ENCODE results near the gene CEMIP2. TPM values are rescaled to one million over a fixed set of nuclear protein-coding genes. Genes with fewer than 3 reads are reported as not detected.

Gene CEMIP2
- total RNA-seq, 1 donor = 22.9 TPM

DNA sequence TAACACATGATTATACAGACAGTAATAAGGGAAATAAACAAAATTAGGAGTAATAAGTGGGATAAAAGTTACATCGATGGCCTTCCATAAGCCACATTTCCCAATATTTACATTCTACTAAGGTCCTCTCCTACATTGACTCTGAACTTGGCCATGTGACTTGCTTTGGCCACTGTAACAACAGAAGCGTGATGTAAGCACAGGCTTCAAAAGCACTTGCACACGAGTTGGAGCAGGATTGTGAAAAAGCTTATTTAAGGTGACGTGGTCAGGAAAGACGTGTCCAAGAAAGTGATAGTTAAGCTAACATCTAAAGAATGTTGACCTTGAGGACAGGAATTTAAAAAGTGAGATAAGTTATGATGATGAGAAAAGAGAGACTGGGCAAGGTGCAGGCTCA, 9.8 kb upstream of the CEMIP2 start:
- DNase-seq (ENCODE audit: low read depth in 2 of 3, low spot score in 2 of 3) = no peak

GRCh38 chr9:71774920-71775319, 6.6 kb upstream of the CEMIP2 start:
- peak in 1 of 3 donors; percentile 36 for DNase-seq (ENCODE audit: low read depth in 2 of 3, low spot score in 2 of 3)

DNA sequence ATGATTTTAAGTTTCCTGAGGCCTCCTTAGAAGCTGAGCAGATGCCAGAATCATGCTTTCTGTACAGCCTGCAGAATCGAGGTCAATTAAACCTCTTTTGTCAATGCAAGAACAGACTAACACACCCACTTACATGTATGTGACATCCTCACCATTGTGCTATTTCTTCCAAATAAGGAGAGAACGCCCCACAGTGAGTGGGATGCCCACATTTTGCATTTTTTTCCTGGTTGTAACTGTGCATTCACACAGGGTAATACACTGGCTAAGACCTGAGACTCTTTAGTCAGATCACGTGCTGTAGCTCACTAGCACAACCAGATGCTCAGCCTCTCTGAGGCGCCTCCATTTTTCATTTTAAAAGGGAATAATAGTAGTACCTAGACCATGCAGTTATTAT, 4.4 kb upstream of the CEMIP2 start:
- DNase-seq (ENCODE audit: low read depth in 2 of 3, low spot score in 2 of 3) = no peak

GRCh38 chr9:71770170-71770569, 1.9 kb upstream of the CEMIP2 start:
- no peak for DNase-seq (ENCODE audit: low read depth in 2 of 3, low spot score in 2 of 3)

GRCh38 chr9:71769175-71770161, 1.2 kb upstream of the CEMIP2 start:
- DNase-seq (ENCODE audit: low read depth in 2 of 3, low spot score in 2 of 3) = peak; percentile 45 to 79 (median 78)

DNA sequence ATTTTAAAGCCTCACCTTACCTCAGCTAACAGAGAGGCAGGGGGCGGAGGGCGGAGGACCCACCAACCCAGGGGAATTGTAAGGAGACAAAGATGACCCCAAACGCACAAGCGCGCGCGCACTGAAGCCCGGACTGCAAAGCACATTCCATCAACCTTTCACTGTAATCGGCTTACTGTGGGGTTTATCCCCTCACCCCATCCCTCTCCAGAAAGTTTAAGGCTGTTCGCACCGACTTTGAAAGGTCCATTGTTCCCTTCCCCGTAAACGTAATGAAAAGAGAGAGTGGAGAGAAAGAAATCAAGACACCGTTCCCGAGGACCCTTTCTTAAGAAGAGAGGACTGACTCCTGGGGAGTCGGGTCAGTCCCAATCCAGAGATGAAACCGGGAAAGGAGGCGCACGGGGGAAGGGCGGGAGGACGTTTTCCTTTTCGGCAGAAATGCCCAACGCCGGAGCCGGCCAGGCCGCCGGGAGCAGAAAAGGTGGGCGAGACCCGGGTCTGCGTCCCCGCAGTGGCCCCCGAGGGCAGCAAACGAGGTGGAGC, 464 bp downstream of the CEMIP2 start:
- DNase-seq (ENCODE audit: low read depth in 2 of 3, low spot score in 2 of 3) = peak in 1 of 3 donors; percentile 14

DNA sequence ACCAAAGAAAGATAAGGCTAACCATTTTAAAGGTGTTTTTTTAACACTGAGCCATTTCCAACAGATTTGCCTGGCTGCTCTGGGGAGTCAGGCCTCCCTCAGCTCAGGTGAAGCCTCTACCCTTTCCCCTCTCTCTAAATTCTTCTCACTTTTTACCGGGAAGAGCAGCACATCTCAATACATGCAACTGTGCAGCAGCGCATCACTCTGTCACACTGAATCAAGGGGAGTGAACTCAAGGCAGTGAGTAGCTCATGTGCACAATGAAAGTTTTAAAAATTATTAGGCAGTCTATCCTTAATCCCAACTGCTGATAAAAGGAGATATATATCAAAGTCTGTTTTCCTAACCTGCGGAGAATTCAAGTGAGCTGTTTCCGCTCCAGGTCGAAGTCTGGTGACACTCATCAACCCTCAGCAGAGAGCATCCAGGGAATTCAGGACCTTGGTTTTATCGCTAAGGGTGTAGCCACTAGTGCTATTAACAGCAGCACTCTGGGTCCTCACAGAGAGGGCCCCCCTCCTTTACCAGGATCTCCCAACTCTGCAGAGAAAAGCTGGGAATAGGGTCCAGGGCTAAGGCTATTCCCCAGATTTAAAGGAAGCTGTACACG, 1.0 kb downstream of the CEMIP2 start:
- DNase-seq (ENCODE audit: low read depth in 2 of 3, low spot score in 2 of 3) = no peak

DNA sequence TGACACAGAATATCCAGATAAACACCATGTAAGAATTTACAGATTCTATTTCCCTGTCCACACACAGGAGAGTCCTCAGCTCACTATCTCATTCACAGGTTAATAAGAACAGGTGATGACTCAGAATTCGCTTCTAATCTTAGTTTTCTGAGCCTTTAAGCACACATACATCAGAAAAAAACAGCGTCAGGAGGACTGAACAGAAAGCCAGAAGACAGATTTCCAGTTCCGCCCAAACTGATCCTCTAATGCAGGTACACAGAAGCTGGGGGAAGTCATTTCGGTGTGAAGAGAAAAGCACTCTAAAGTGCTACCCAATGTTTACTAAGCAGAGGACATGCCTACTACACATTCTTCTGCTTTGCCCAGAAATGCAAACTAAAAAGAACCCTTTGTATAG, 1.6 kb downstream of the CEMIP2 start:
- DNase-seq (ENCODE audit: low read depth in 2 of 3, low spot score in 2 of 3) = no peak

DNA sequence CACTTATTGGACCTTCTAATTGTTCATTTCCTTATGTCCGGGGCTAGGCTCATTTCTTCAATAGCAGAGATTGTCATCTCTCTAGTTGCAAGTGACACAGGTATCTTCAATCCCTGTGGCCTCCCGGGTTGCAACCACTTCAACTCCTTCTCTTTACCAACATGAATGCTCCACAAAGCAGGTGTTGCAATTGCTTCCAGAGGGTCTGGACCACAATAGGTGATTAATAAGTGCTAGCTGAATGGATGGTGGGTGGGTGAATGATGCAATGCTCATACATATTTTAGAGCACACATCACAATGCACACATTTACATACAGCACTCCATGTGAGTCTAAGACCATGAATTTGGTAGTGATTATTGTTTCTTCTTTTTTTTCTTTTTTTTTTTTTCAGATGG, 2.6 kb downstream of the CEMIP2 start:
- DNase-seq (ENCODE audit: low read depth in 2 of 3, low spot score in 2 of 3) = no peak

- no peak for DNase-seq (ENCODE audit: low read depth in 2 of 3, low spot score in 2 of 3)
Measured at GRCh38 chr9:71764891-71765290, 3.4 kb downstream of the CEMIP2 start.

DNA sequence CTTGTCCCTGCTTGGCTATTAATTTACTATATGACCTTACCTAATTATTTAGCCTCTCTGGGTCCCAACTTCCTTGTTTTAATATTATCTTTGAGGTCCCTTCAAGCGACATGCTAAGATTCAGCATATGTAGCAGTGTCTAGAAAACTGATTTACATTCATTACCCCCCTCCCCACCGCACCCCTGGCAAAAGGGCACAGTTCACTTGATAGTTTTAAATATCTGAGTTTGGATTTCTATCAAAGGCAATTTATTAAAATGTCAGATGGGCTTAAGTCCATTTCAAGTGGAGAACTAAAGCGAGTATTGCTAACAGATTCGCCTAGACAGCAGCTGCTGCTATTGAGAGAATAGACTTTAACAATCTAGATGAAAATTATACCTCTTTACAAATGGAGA, 3.9 kb downstream of the CEMIP2 start:
- no peak for DNase-seq (ENCODE audit: low read depth in 2 of 3, low spot score in 2 of 3)

DNA sequence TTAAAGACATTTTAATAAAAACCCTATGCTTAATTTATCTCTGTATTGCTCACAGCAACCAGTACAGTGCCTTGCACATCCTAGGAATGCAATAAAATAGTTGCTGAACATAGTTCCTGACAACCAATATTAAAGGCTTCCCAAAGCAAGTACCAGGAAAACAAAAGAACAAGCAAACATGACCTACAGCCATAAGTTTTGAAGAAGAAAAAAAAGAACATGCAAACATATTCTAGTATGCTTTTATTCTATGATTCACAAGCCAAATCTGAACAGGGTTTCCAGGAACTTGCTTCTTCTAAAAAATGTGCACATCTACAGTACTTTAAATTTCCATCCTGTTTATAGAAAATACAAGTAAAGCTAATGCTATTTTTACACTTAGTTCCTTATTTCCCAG, 4.5 kb downstream of the CEMIP2 start:
- no peak for DNase-seq (ENCODE audit: low read depth in 2 of 3, low spot score in 2 of 3)

GRCh38 chr9:71762900-71763653, 5.2 kb downstream of the CEMIP2 start:
- DNase-seq (ENCODE audit: low read depth in 2 of 3, low spot score in 2 of 3) = no peak

DNA sequence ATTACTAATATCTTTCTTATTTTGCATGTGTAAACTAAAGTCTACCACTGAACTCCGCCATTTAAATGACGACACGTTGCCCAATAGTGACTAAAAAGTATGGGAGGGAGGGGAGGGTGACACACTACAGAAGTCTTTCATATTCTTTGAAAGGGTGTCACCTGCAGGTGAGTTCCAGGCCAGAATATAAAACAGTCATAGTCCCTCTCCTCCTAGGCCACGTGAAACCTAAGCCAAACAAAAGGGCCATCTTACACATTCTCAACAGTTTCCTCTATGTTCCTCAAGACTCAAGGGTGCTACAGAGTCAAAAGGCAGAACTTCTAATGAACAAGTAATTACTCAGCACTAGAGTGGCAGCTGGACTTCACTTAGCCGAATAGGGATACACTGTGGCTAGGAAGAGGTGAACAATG, 6.4 kb downstream of the CEMIP2 start:
- DNase-seq (ENCODE audit: low read depth in 2 of 3, low spot score in 2 of 3) = no peak

- DNase-seq (ENCODE audit: low read depth in 2 of 3, low spot score in 2 of 3) = no peak
Measured at GRCh38 chr9:71760901-71761300, 7.4 kb downstream of the CEMIP2 start.

DNA sequence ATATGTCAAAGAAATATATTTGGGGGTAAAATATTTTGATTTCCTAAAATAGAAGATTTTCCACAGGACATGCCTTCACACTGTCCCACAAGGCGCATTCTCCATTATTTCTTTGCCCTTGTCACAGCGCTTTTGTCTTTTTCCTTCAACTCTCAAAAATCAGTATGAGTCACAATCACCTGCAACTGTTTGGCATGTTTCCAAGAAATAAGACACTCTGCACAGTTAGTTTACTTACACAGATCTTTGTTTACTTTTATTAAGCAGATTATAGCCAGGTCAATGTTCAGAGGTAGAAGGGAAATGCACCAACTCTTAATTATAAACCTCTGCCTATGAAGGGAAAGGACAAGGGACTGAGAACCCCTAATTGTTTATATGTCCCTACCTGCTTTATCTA, 9.5 kb downstream of the CEMIP2 start:
- DNase-seq (ENCODE audit: low read depth in 2 of 3, low spot score in 2 of 3) = peak in 2 of 3 donors; percentile 37 to 43

DNA sequence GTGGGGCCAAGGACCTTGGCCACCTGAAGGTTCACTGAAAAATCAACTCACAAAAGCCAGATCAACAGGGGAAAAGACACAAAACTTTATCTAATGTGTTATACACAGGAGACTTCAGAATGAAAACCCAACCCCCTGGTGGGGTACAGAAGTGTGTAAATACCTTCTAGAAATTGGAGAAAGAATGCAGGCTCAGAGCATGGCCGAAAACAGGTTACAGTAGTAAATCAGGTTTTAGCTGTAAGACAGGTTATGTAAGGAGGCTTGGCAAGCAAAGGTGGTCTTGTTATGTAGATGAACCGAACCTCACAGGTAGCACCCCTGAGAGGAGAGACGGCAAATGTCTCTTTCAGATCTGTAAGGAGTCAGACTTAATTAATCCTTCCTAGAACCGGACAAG, 10.0 kb downstream of the CEMIP2 start:
- DNase-seq (ENCODE audit: low read depth in 2 of 3, low spot score in 2 of 3) = no peak

GRCh38 chr9:71756753-71757152, 11.6 kb downstream of the CEMIP2 start:
- DNase-seq (ENCODE audit: low read depth in 2 of 3, low spot score in 2 of 3) = no peak

DNA sequence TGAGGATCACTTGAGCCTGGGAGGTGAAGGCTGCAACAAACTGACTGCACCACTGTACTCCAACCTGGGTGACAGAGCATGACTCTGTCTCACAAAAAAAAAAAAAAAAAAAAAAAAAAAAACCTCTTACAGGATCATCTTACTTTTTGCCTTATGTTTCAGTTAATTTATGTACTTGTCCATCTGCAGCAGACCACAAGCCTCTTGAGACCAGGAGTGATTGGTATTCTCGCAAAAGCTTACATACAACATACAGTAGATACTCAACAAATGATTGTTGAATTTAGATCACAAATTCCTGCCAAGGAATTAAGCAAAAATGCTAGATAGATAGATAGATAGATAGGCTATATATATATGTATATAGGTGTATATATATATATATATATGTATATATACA, 12.4 kb downstream of the CEMIP2 start:
- DNase-seq (ENCODE audit: low read depth in 2 of 3, low spot score in 2 of 3) = no peak

DNA sequence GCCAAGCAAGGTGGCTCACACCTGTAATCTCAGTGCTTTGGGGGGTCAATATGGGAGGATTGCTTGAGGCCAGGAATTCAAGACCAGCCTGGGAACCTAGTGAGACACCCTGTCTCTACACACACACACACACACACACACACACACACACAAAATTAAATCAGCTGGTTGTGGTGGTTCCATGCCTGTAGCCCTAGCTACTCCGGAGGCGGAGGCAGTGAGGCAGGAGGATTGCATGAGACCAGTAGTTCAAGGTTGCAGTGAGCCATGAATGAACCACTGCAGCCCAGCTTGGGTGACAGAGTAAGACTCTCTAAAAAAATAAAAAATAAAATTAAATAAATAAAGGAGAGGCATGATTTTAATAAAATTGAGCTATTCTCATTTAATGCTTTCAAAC, 13.1 kb downstream of the CEMIP2 start:
- DNase-seq (ENCODE audit: low read depth in 2 of 3, low spot score in 2 of 3) = no peak

GRCh38 chr9:71754151-71754550, 14.2 kb downstream of the CEMIP2 start:
- no peak for DNase-seq (ENCODE audit: low read depth in 2 of 3, low spot score in 2 of 3)
